HCT116 (cell line): ENCODE measurements around the gene TMEM94. TPM values are rescaled to one million over a fixed set of nuclear protein-coding genes. Genes with fewer than 3 reads are reported as not detected.

Source experiments
- ATAC-seq: fragments of 200-7000 bp; cut with Tn5 transposase; 2 replicates; pipeline ENCODE4 v1.9.1; 2020; ENCODE audit warnings: mild to moderate bottlenecking, moderate library complexity
- BruUV-seq: library from RNA; stranded (reverse); fragments of 400-500 nt; replicated peaks from 2 replicates; lab custom pipeline; 2021; lab: Mats Ljungman, UMichigan
- CTCF ChIA-PET: fragments of 300-600 bp; sonication (Branson Sonifier 250); formaldehyde crosslinking; loops from one replicate; lab custom pipeline; 2021; ENCODE audit warnings: antibody characterized with exemption; lab: Charles Lee
- POLR2A ChIA-PET: fragments of 300-600, 350-600 bp; sonication (Branson Sonifier 250); formaldehyde crosslinking; loops from one replicate; lab custom pipeline; 2021; ENCODE audit warnings: antibody characterized with exemption; lab: Charles Lee
- RAD21 ChIA-PET, 2 experiments: fragments of 300-600 bp; sonication (Branson Sonifier 250); formaldehyde crosslinking; loops; one replicate each; lab custom pipeline; 2023; ENCODE audit warnings: low total read pairs in 2 of 2; ENCODE audit not compliant: uncharacterized antibody in 2 of 2, unreplicated experiment in 2 of 2, low non-redundant PET in 1 of 2; lab: Charles Lee
- DNase-seq: peaks from one replicate; pipeline ENCODE4 v3.0.0-alpha.2; 2010; ENCODE audit warnings: low read depth, low spot score
- H2AFZ ChIP-seq: fragments of 200-600 bp; shearing (Covaris generic), sonication (generic); 2 replicates; pipeline ENCODE4 v1.6.1; 2017; ENCODE audit warnings: low read depth, mixed run types, mixed read lengths, antibody characterized with exemption, low read length; ENCODE audit not compliant: poor library complexity, severe bottlenecking
- H3K27ac ChIP-seq: 2 replicates; pipeline ENCODE4 v1.5.1; 2012; ENCODE audit warnings: low read depth, low read length
- H3K27me3 ChIP-seq: fragments of 200-600 bp; sonication (generic); 2 replicates; pipeline ENCODE4 v1.6.1; 2016; ENCODE audit warnings: mixed run types, low read length, mixed read lengths; ENCODE audit not compliant: insufficient read depth
- H3K36me3 ChIP-seq, 2 experiments: fragments of 200-500 bp in 1 of 2; fragments of 200-600 bp in 1 of 2; sonication (Bioruptor generic) in 1 of 2; sonication (generic) in 1 of 2; 2 replicates each; pipeline versions ENCODE4 v1.5.1 to v1.6.1; 2014 to 2016; ENCODE audit warnings: low read length in 2 of 2, inconsistent platforms in 1 of 2, mixed read lengths in 1 of 2, mixed run types in 1 of 2; ENCODE audit not compliant: insufficient read depth in 2 of 2, control insufficient read depth in 1 of 2
- H3K4me1 ChIP-seq, 2 experiments: fragments of 200-600 bp in 1 of 2; sonication (generic) in 1 of 2; 2 replicates each; pipeline versions ENCODE4 v1.5.1 to v1.6.1; 2012 to 2017; ENCODE audit warnings: low read length in 2 of 2, inconsistent platforms in 1 of 2, mild to moderate bottlenecking in 1 of 2, mixed read lengths in 1 of 2, mixed run types in 1 of 2, moderate library complexity in 1 of 2; ENCODE audit not compliant: insufficient read depth in 2 of 2, control insufficient read depth in 1 of 2
- H3K4me2 ChIP-seq: fragments of 200-600 bp; sonication (generic); 2 replicates; pipeline ENCODE4 v1.6.1; 2017; ENCODE audit warnings: mixed run types, low read length, mixed read lengths
- H3K4me3 ChIP-seq, 2 experiments: fragments of 200-600 bp in 1 of 2; sonication (generic) in 1 of 2; replicated peaks in 1 of 2; 2 replicates each; pipeline ENCODE4 v1.5.1; 2011 to 2016; ENCODE audit warnings: low read length in 2 of 2, control low read depth in 1 of 2, low read depth in 1 of 2, mild to moderate bottlenecking in 1 of 2, mixed read lengths in 1 of 2, mixed run types in 1 of 2
- H3K79me2 ChIP-seq: fragments of 200-600 bp; sonication (generic); 2 replicates; pipeline ENCODE4 v1.6.1; 2017; ENCODE audit warnings: mild to moderate bottlenecking, mixed run types, low read length, moderate library complexity, mixed read lengths; ENCODE audit not compliant: insufficient read depth
- H3K9ac ChIP-seq: fragments of 200-600 bp; sonication (generic); 2 replicates; pipeline ENCODE4 v1.6.1; 2016; ENCODE audit warnings: low read length, mixed read lengths
- H3K9me2 ChIP-seq: fragments of 200-600 bp; sonication (generic), shearing (Covaris generic); 2 replicates; pipeline ENCODE4 v1.6.1; 2017; ENCODE audit warnings: mixed run types, mild to moderate bottlenecking, moderate library complexity; ENCODE audit not compliant: insufficient read depth
- H3K9me3 ChIP-seq, 2 experiments: fragments of 200-500 bp in 1 of 2; fragments of 200-600 bp in 1 of 2; sonication (Bioruptor generic) in 1 of 2; sonication (generic) in 1 of 2; 2 replicates each; pipeline ENCODE4 v1.6.1; 2014 to 2017; ENCODE audit warnings: low read length in 2 of 2, mixed read lengths in 2 of 2, inconsistent platforms in 1 of 2, low read depth in 1 of 2, mild to moderate bottlenecking in 1 of 2, mixed run types in 1 of 2, moderate library complexity in 1 of 2; ENCODE audit not compliant: control insufficient read depth in 1 of 2, insufficient read depth in 1 of 2
- H4K20me1 ChIP-seq: fragments of 200-600 bp; sonication (generic), shearing (Covaris generic); 2 replicates; pipeline ENCODE4 v1.6.1; 2017; ENCODE audit warnings: mixed run types, mild to moderate bottlenecking, moderate library complexity; ENCODE audit not compliant: insufficient read depth
- CEBPB ChIP-seq: IDR thresholded peaks from 2 replicates; pipeline ENCODE4 v1.6.1; 2012; ENCODE audit warnings: low read depth
- ELF1 ChIP-seq: IDR thresholded peaks from 2 replicates; pipeline ENCODE4 v1.6.1; 2012; ENCODE audit warnings: low read depth, borderline replicate concordance
- EZH2 ChIP-seq: fragments of 200-600 bp; sonication (generic); IDR thresholded peaks from 2 replicates; pipeline ENCODE4 v1.6.1; 2017; ENCODE audit warnings: antibody characterized with exemption, mixed run types
- EZH2phosphoT487 ChIP-seq: fragments of 200-600 bp; IDR thresholded peaks from 2 replicates; pipeline ENCODE4 v1.6.1; 2018; ENCODE audit warnings: antibody characterized with exemption, borderline replicate concordance
- FOSL1 ChIP-seq: IDR thresholded peaks from 2 replicates; pipeline ENCODE4 v1.6.1; 2012; ENCODE audit warnings: low read depth
- RAD21 ChIP-seq: IDR thresholded peaks from 2 replicates; pipeline ENCODE4 v1.6.1; 2012; ENCODE audit warnings: low read depth, mild to moderate bottlenecking
- SIN3A ChIP-seq: IDR thresholded peaks from 2 replicates; pipeline ENCODE4 v1.6.1; 2012; ENCODE audit warnings: low read depth
- SP1 ChIP-seq: IDR thresholded peaks from 2 replicates; pipeline ENCODE4 v1.6.1; 2012; ENCODE audit warnings: low read depth
- SRF ChIP-seq: IDR thresholded peaks from 2 replicates; pipeline ENCODE4 v1.6.1; 2012; ENCODE audit warnings: low read depth
- ZFX ChIP-seq: fragments of 450-650 bp; IDR thresholded peaks from 2 replicates; pipeline ENCODE4 v1.6.1; 2017
- intact Hi-C: fragments of 100-400 bp; cut with micrococcal nuclease; formaldehyde crosslinking; loops from 2 replicates; pipeline ENCODE4 v1.10.0; 2022
- total RNA-seq: library from RNA; stranded (reverse); gene quantifications from one replicate; pipeline ENCODE4 v1.2.1, GENCODE V29; 2021; ENCODE audit not compliant: unreplicated experiment
- TF ChIP-seq, protein P1 (sequence below): IDR thresholded peaks from 2 replicates; pipeline ENCODE4 v1.6.1; 2012; ENCODE audit warnings: low read depth
- TF ChIP-seq, protein P2 (sequence below): IDR thresholded peaks from 2 replicates; pipeline ENCODE4 v1.6.1; 2011; ENCODE audit warnings: mild to moderate bottlenecking, low read length, moderate library complexity; ENCODE audit not compliant: insufficient replicate concordance; ENCODE audit errors: extremely low read depth

TMEM94 gene
- total RNA-seq, 1 experiment from 2014 or later, result 75.4 TPM

DNA sequence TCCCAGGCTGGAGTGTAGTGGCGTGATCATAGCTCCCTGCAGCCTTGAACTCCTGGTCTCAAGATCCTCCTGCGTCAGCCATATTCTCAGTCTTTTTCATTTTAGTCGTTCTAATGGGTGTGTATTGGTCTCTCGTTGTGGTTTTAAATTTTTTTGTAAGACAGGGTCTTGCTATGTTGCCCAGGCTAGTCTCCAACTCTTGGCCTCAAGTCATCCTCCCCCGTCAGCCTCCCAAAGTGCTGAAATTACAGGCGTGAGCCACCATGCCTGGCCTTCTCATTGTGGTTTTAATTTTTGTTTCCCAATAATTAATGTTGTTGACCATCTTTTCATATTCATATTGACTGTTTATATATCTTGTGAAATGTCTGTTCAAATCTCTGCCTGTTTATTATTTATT, 8.6 kb downstream of the TMEM94 start:
- Histone ChIP-seq H4K20me1 (no peaks in the 10 kb centered on the region), H3K9me3 (no peaks in the 10 kb centered on the region)
- TF ChIP-seq, protein P1, sequence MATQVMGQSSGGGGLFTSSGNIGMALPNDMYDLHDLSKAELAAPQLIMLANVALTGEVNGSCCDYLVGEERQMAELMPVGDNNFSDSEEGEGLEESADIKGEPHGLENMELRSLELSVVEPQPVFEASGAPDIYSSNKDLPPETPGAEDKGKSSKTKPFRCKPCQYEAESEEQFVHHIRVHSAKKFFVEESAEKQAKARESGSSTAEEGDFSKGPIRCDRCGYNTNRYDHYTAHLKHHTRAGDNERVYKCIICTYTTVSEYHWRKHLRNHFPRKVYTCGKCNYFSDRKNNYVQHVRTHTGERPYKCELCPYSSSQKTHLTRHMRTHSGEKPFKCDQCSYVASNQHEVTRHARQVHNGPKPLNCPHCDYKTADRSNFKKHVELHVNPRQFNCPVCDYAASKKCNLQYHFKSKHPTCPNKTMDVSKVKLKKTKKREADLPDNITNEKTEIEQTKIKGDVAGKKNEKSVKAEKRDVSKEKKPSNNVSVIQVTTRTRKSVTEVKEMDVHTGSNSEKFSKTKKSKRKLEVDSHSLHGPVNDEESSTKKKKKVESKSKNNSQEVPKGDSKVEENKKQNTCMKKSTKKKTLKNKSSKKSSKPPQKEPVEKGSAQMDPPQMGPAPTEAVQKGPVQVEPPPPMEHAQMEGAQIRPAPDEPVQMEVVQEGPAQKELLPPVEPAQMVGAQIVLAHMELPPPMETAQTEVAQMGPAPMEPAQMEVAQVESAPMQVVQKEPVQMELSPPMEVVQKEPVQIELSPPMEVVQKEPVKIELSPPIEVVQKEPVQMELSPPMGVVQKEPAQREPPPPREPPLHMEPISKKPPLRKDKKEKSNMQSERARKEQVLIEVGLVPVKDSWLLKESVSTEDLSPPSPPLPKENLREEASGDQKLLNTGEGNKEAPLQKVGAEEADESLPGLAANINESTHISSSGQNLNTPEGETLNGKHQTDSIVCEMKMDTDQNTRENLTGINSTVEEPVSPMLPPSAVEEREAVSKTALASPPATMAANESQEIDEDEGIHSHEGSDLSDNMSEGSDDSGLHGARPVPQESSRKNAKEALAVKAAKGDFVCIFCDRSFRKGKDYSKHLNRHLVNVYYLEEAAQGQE, result no peak
- TF ChIP-seq FOSL1 (no peak), SIN3A (no peak), EZH2phosphoT487 (no peak), EZH2 (no peak), RAD21 (no peak), SP1 (no peak)
- TF ChIP-seq, all 23 proteins: peak for 0
- Histone ChIP-seq H3K79me2 (no peaks in the 10 kb centered on the region), H2AFZ (no peak overlapping the region), H3K9ac (no peak overlapping the region), H3K4me1 (no peaks in the 10 kb centered on the region), H3K9me2 (no peaks in the 10 kb centered on the region), H3K27ac (no peak overlapping the region), H3K27me3 (no peaks in the 10 kb centered on the region), H3K4me2 (no peak overlapping the region), H3K36me3 (no peaks in the 10 kb centered on the region), H3K4me3 (no peak overlapping the region)
- POLR2A ChIA-PET, result no interaction called here
- ATAC-seq (no peak), DNase-seq (no peak)
- intact Hi-C loops, result no loop called here
- CTCF ChIA-PET, result no interaction called here
- no TSS peak for BruUV-seq
- RAD21 ChIA-PET, result interaction anchor here in 1 of 2 experiments (0.6 kb wide), 2 partner anchors 9 to 96 kb away, joined by 3 read pairs; partner anchors contain the start of gene TMEM94

DNA sequence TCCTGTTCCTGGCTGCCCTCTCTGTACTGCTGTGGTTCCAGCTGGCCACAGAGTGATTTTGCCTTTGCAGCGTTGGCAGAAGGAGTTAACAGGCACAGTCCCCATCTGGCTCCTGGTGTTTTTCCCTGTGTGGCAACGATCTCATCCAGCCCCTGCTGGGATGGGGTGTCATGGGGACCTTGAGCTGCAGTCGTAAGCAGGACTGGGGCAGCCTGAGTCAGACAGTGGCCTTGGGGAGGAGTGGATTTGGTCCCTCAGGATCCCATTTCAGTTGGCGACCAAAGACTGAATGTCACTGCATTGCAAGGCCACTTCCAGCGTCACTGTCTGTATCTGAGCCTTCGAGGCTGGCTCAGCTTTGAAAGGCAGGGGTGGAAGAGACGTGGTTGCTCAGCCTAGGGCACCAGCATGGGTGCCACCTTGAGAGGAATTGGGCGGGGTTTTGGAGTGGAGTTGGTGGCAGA, 11.9 kb downstream of the TMEM94 start:
- ATAC-seq (no peak), DNase-seq (no peak)
- Histone ChIP-seq H3K4me1 (no peaks in the 10 kb centered on the region), H3K9me2 (no peaks in the 10 kb centered on the region), H3K27ac (no peak overlapping the region), H3K4me2 (no peak overlapping the region), H2AFZ (no peak overlapping the region), H3K4me3 (no peak overlapping the region), H3K9me3 (no peaks in the 10 kb centered on the region), H3K79me2 (no peaks in the 10 kb centered on the region), H3K36me3 (no peaks in the 10 kb centered on the region), H3K27me3 (no peaks in the 10 kb centered on the region), H3K9ac (no peak overlapping the region), H4K20me1 (no peaks in the 10 kb centered on the region)
- no TSS peak for BruUV-seq
- CTCF ChIA-PET, result no interaction called here
- no peak for TF ChIP-seq ZFX
- TF ChIP-seq, protein P2, sequence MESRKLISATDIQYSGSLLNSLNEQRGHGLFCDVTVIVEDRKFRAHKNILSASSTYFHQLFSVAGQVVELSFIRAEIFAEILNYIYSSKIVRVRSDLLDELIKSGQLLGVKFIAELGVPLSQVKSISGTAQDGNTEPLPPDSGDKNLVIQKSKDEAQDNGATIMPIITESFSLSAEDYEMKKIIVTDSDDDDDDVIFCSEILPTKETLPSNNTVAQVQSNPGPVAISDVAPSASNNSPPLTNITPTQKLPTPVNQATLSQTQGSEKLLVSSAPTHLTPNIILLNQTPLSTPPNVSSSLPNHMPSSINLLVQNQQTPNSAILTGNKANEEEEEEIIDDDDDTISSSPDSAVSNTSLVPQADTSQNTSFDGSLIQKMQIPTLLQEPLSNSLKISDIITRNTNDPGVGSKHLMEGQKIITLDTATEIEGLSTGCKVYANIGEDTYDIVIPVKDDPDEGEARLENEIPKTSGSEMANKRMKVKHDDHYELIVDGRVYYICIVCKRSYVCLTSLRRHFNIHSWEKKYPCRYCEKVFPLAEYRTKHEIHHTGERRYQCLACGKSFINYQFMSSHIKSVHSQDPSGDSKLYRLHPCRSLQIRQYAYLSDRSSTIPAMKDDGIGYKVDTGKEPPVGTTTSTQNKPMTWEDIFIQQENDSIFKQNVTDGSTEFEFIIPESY, result no peak
- no peak for TF ChIP-seq SRF
- no peak for TF ChIP-seq CEBPB
- no peak for TF ChIP-seq ELF1
- no peak for TF ChIP-seq EZH2phosphoT487
- no peak for TF ChIP-seq FOSL1
- intact Hi-C loops, result no loop called here
- POLR2A ChIA-PET, result interaction anchor here (1.0 kb wide), 1 partner anchor 12 kb away, joined by 4 read pairs; the partner anchor contains the start of gene TMEM94
- RAD21 ChIA-PET, result no interaction called here
